OCI-LY1 (cell line): ENCODE results near the gene USP50.

Experiments
- EZH2 ChIP-seq: fragments of 200-600 bp; sonication (generic), shearing (Covaris generic); IDR thresholded peaks from 2 replicates; pipeline ENCODE4 v1.8.0; 2017; ENCODE audit warnings: borderline replicate concordance, mixed run types, mild to moderate bottlenecking, antibody characterized with exemption, low read length, moderate library complexity, mixed read lengths
- TF ChIP-seq, protein P1 (sequence below): fragments of 200-600 bp; sonication (generic), shearing (Covaris generic); IDR thresholded peaks from 2 replicates; pipeline ENCODE4 v1.5.1; 2017; ENCODE audit warnings: mild to moderate bottlenecking, antibody characterized with exemption, low read length, moderate library complexity, mixed read lengths

DNA sequence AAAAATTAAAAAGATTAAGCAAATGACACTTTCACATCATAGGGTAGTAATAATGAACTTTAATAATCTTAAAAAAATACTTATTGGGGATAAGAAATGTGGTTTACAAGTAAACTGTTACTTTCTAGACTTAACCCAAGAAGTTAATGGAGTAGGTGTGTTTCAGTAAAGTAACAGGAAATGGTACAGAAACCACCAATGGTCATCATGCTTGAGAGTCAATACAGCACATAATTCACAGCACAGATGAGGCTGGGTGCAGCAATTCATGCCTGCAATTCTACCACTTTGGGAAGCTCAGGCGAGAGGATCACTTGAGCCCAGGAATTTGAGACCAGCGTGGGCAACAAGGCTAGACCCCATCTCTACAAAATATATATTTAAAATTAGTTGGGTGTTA is 11.5 kb upstream of the USP50 start:
- TF ChIP-seq, protein P1, sequence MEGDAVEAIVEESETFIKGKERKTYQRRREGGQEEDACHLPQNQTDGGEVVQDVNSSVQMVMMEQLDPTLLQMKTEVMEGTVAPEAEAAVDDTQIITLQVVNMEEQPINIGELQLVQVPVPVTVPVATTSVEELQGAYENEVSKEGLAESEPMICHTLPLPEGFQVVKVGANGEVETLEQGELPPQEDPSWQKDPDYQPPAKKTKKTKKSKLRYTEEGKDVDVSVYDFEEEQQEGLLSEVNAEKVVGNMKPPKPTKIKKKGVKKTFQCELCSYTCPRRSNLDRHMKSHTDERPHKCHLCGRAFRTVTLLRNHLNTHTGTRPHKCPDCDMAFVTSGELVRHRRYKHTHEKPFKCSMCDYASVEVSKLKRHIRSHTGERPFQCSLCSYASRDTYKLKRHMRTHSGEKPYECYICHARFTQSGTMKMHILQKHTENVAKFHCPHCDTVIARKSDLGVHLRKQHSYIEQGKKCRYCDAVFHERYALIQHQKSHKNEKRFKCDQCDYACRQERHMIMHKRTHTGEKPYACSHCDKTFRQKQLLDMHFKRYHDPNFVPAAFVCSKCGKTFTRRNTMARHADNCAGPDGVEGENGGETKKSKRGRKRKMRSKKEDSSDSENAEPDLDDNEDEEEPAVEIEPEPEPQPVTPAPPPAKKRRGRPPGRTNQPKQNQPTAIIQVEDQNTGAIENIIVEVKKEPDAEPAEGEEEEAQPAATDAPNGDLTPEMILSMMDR, result no peak
- TF ChIP-seq EZH2, result no peak
